HFFc6 (cell line): ENCODE data around the gene EPHA8. TPM values are rescaled to one million over a fixed set of nuclear protein-coding genes. Genes with fewer than 3 reads are reported as not detected.

ENCODE experiments used
- DNase-seq: peaks from one replicate; pipeline ENCODE4 v3.0.0-alpha.2; 2018
- H3K27ac Mint-ChIP-seq: 2 replicates; pipeline ENCODE4 v1.8.0; 2020; ENCODE audit warnings: mild to moderate bottlenecking, mixed read lengths
- H3K27me3 Mint-ChIP-seq: 2 replicates; pipeline ENCODE4 v1.8.0; 2021; ENCODE audit warnings: mild to moderate bottlenecking, moderate library complexity, mixed read lengths; ENCODE audit not compliant: insufficient read depth
- H3K36me3 Mint-ChIP-seq: 2 replicates; pipeline ENCODE4 v1.8.0; 2021; ENCODE audit warnings: low read depth, mixed read lengths
- H3K4me1 Mint-ChIP-seq: 2 replicates; pipeline ENCODE4 v1.8.0; 2020; ENCODE audit warnings: low read depth, mixed read lengths
- H3K4me3 Mint-ChIP-seq: 2 replicates; pipeline ENCODE4 v1.8.0; 2020; ENCODE audit warnings: mild to moderate bottlenecking, moderate library complexity, mixed read lengths
- H3K9me3 Mint-ChIP-seq: 2 replicates; pipeline ENCODE4 v1.8.0; 2020; ENCODE audit warnings: mild to moderate bottlenecking, mixed read lengths
- CTCF ChIP-seq: fragments of 200-600 bp; sonication (generic); IDR thresholded peaks from 2 replicates; pipeline ENCODE4 v1.5.0; 2021; ENCODE audit warnings: antibody characterized with exemption, mild to moderate bottlenecking
- microRNA-seq: library from miRNA; unstranded; fragments of <30 nt; microRNA quantifications from one replicate; pipeline ENCODE4, GENCODE V29; 2019
- total RNA-seq, 6 experiments: library from RNA; stranded (reverse); fragmentation: NEBNext Ultra II Directional; extraction: Animal tissue kit (Norgen Biotek cat#: 25700); gene quantifications; 2 replicates in 1 of 6; 3 replicates in 5 of 6; pipeline ENCODE4 v1.2.3, GENCODE V29; 2021

Gene EPHA8
- total RNA-seq, 6 experiments from 2014 or later = not detected

DNA sequence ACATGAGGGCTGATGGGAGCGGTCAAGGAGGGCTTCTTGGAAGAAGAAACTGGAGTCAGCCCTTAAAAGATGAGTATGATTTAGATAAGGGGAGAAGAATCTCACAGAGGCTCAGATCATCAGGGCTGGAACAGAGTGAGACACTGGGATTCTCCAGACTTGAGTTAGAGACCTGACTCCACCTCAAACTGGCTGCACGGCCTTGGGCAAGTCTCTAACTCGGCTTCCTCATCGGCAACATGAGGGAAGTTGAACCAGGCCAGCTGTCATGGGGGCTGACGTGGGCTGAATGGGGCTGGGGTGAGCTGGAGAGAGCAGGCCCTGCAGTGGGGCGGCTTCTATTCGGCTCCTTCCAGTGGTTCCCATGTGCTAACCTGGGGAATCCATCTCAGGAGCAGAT lies 82.6 kb downstream of the EPHA8 start:
- H3K36me3 Mint-ChIP-seq = no peaks in the 10 kb centered on the region
- H3K27me3 Mint-ChIP-seq = peaks cover 33% of the 10 kb centered on the region
- H3K4me3 Mint-ChIP-seq = no peak overlapping the region
- H3K4me1 Mint-ChIP-seq = no peaks in the 10 kb centered on the region
- no peak overlapping the region for H3K27ac Mint-ChIP-seq
- no peaks in the 10 kb centered on the region for H3K9me3 Mint-ChIP-seq
- TF ChIP-seq CTCF = no peak
- DNase-seq = no peak

DNA sequence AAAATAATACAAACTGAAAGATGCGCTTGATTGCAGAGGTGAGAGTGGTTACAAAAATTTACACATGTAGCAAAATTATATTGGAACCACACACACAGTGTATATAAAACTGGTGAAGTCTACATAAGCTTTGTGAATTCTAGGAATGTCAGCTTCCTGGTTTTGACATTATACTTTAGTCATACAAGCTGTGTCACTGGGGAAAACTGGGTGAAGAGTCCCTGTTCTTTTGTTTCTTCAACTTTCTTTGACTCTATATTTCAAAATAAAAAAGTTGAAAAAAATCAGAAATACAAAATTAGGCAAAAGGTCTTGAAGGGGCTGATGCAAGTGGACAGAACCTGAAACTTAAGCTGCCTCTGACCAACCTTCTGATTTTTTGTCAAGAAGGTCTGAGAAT lies 83.1 kb downstream of the EPHA8 start:
- no peaks in the 10 kb centered on the region for H3K36me3 Mint-ChIP-seq
- no peaks in the 10 kb centered on the region for H3K9me3 Mint-ChIP-seq
- H3K4me1 Mint-ChIP-seq = no peaks in the 10 kb centered on the region
- no peak for TF ChIP-seq CTCF
- no peak overlapping the region for H3K27ac Mint-ChIP-seq
- peaks cover 36% of the 10 kb centered on the region for H3K27me3 Mint-ChIP-seq
- no peak for DNase-seq
- no peak overlapping the region for H3K4me3 Mint-ChIP-seq

GRCh38 chr1:22650089-22650693 lies 86.9 kb downstream of the EPHA8 start:
- H3K27me3 Mint-ChIP-seq = peaks cover 48% of the 10 kb centered on the region
- no peak for DNase-seq

GRCh38 chr1:22651941-22652856 lies 88.9 kb downstream of the EPHA8 start:
- no peaks in the 10 kb centered on the region for H3K36me3 Mint-ChIP-seq
- H3K27me3 Mint-ChIP-seq = peaks cover 61% of the 10 kb centered on the region
- DNase-seq = no peak
- H3K27ac Mint-ChIP-seq = no peak overlapping the region
- TF ChIP-seq CTCF = no peak
- H3K9me3 Mint-ChIP-seq = no peaks in the 10 kb centered on the region
- no peaks in the 10 kb centered on the region for H3K4me1 Mint-ChIP-seq
- H3K4me3 Mint-ChIP-seq = no peak overlapping the region

More at GRCh38 chr1:22650089-22650693, 86.9 kb downstream of the EPHA8 start:
- Mint-ChIP-seq H3K36me3 (no peaks in the 10 kb centered on the region), H3K4me1 (no peaks in the 10 kb centered on the region), H3K4me3 (no peak overlapping the region), H3K9me3 (no peaks in the 10 kb centered on the region), H3K27ac (no peak overlapping the region)
- no peak for TF ChIP-seq CTCF

GRCh38 chr1:22652881-22653316 lies 89.6 kb downstream of the EPHA8 start, which contains the start of gene C1QB:
Gene C1QB, plus strand, starts transcription at chr1:22653236. Its CDS starts 6,227 bp downstream, at chr1:22659463.
- no peak for DNase-seq
- no peaks in the 10 kb centered on the region for H3K9me3 Mint-ChIP-seq
- H3K36me3 Mint-ChIP-seq = no peaks in the 10 kb centered on the region
- H3K27ac Mint-ChIP-seq = no peak within 1 kb of the TSS
- TF ChIP-seq CTCF = no peak
- H3K4me1 Mint-ChIP-seq = no peaks in the 10 kb centered on the region
- no peak within 1 kb of the TSS for H3K4me3 Mint-ChIP-seq
- peaks cover 60% of the 10 kb centered on the region for H3K27me3 Mint-ChIP-seq

Small RNA genes lying within 50 kb of the gene (microRNA-seq; reads per million reads assigned to microRNA genes)
- not detected for gene MIR6127

Other genes with a start within 250 kb of the EPHA8 start
- gene ZBTB40, start 111.6 kb upstream of the EPHA8 start, total RNA-seq = 10 to 100 TPM in 4 of 6 experiments, 1 to 10 TPM in 2; 8.8 to 12.2 (median 10.7) TPM
- gene C1QA, start 73.1 kb downstream of the EPHA8 start, total RNA-seq = not detected
- not detected for gene C1QC, start 80.1 kb downstream of the EPHA8 start, total RNA-seq
- gene C1QB, start 89.7 kb downstream of the EPHA8 start, total RNA-seq = not detected
- 10 to 100 TPM; 13.1 to 36.4 (median 30.9) TPM for gene EPHB2, start 147.3 kb downstream of the EPHA8 start, total RNA-seq